Measurements from ENCODE around the gene ADAMTS19.

The ADAMTS19 gene

DNA sequence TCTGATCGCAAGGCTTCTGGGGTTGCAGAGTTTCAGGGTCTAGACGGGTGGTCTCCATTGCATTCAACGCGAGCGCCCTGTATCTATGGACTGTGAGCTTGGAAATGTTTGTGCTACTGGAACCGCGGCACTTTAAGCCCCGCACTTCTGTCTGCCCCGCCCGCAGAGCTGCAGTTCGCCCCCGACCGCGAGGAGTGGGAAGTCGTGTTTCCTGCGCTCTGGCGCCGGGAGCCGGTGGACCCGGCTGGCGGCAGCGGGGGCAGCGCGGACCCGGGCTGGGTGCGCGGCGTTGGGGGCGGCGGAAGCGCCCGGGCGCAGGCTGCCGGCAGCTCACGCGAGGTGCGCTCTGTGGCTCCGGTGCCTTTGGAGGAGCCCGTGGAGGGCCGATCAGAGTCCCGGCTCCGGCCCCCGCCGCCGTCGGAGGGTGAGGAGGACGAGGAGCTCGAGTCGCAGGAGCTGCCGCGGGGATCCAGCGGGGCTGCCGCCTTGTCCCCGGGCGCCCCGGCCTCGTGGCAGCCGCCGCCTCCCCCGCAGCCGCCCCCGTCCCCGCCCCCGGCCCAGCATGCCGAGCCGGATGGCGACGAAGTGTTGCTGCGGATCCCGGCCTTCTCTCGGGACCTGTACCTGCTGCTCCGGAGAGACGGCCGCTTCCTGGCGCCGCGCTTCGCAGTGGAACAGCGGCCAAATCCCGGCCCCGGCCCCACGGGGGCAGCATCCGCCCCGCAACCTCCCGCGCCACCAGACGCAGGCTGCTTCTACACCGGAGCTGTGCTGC, 1.0 kb downstream of the ADAMTS19 start:
- no peak overlapping the region for H3K4me3 ChIP-seq (ENCODE audit: low read depth, low read length, poor library complexity, severe bottlenecking)
- H3K4me1 ChIP-seq (ENCODE audit: insufficient read depth, low read length, severe bottlenecking) = peaks cover 30% of the 10 kb centered on the region
- TF ChIP-seq EZH2 (IDR thresholded peaks at IDR 0.05; ENCODE audit: borderline replicate concordance, low read length) (no peak), CTCF (IDR thresholded peaks at IDR 0.05; ENCODE audit: low read length) (no peak)
- no peak overlapping the region for H2AFZ ChIP-seq (ENCODE audit: low read length)
- no peak overlapping the region for H3K9ac ChIP-seq (ENCODE audit: low read length)
- H3K4me2 ChIP-seq (ENCODE audit: low read length) = no peak overlapping the region
- H3K9me2 ChIP-seq (ENCODE audit: low read depth, low read length) = no peaks in the 10 kb centered on the region
- H4K20me1 ChIP-seq (ENCODE audit: insufficient read depth, low read length) = no peaks in the 10 kb centered on the region
- H3K27ac ChIP-seq (ENCODE audit: low read depth, low read length, poor library complexity, severe bottlenecking) = no peak overlapping the region
- H3K79me2 ChIP-seq (ENCODE audit: insufficient read depth, low read length) = no peaks in the 10 kb centered on the region
- H3K36me3 ChIP-seq (ENCODE audit: insufficient read depth, low read length) = no peaks in the 10 kb centered on the region
- no peaks in the 10 kb centered on the region for H3F3A ChIP-seq (ENCODE audit: insufficient read depth, low read length)
- no peaks in the 10 kb centered on the region; the same call in 1 of the 2 replicates for H3K9me3 ChIP-seq (ENCODE audit: low read length)
- H3K27me3 ChIP-seq (ENCODE audit: insufficient read depth, low read length) = no peaks in the 10 kb centered on the region

DNA sequence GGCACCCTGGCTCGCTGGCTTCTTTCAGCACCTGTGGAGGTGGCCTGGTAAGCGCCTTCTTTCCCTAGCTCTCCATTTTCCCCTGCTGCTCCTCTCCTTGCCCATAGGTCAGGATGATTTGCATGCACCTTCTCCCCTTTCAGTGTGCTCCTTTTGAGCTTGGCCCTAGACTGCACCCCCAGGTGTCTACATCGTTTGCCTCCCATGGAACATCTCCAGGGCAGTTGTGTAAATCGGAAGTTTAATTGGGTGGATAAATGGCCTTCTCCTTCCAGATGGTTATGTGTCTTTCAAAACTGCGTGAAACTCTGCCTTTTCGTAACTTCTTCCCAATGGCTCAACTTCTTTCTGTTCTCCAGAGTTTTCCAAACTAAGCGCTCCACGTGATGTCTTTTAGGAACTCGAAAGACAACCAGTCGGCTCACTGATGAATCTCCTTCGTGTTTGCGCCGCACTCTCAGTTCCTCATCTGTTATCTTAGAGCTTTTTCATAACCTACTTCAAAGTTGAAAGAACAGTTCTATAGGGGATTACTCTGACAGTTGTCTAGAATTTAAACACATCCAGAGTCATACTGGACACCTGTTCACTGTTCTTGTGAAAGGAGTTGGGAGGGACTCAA, 1.7 kb downstream of the ADAMTS19 start:
- H3K79me2 ChIP-seq (ENCODE audit: insufficient read depth, low read length) = no peaks in the 10 kb centered on the region
- H2AFZ ChIP-seq (ENCODE audit: low read length) = no peak overlapping the region
- H4K20me1 ChIP-seq (ENCODE audit: insufficient read depth, low read length) = no peaks in the 10 kb centered on the region
- H3F3A ChIP-seq (ENCODE audit: insufficient read depth, low read length) = no peaks in the 10 kb centered on the region
- H3K36me3 ChIP-seq (ENCODE audit: insufficient read depth, low read length) = no peaks in the 10 kb centered on the region
- H3K4me1 ChIP-seq (ENCODE audit: insufficient read depth, low read length, severe bottlenecking) = peaks cover 25% of the 10 kb centered on the region
- no peak overlapping the region for H3K4me2 ChIP-seq (ENCODE audit: low read length)
- H3K9ac ChIP-seq (ENCODE audit: low read length) = no peak overlapping the region
- no peak overlapping the region for H3K4me3 ChIP-seq (ENCODE audit: low read depth, low read length, poor library complexity, severe bottlenecking)
- no peaks in the 10 kb centered on the region for H3K9me2 ChIP-seq (ENCODE audit: low read depth, low read length)
- H3K27me3 ChIP-seq (ENCODE audit: insufficient read depth, low read length) = no peaks in the 10 kb centered on the region
- no peak overlapping the region for H3K27ac ChIP-seq (ENCODE audit: low read depth, low read length, poor library complexity, severe bottlenecking)
- no peaks in the 10 kb centered on the region; the same call in 1 of the 2 replicates for H3K9me3 ChIP-seq (ENCODE audit: low read length)
- TF ChIP-seq EZH2 (IDR thresholded peaks at IDR 0.05; ENCODE audit: borderline replicate concordance, low read length) (no peak), CTCF (IDR thresholded peaks at IDR 0.05; ENCODE audit: low read length) (no peak)

- Histone ChIP-seq H3K4me2 (ENCODE audit: low read length) (no peak overlapping the region), H3K27me3 (ENCODE audit: insufficient read depth, low read length) (no peaks in the 10 kb centered on the region), H3K79me2 (ENCODE audit: insufficient read depth, low read length) (no peaks in the 10 kb centered on the region), H3K4me1 (ENCODE audit: insufficient read depth, low read length, severe bottlenecking) (peaks cover 7% of the 10 kb centered on the region), H3K9me2 (ENCODE audit: low read depth, low read length) (no peaks in the 10 kb centered on the region), H3F3A (ENCODE audit: insufficient read depth, low read length) (no peaks in the 10 kb centered on the region), H3K27ac (ENCODE audit: low read depth, low read length, poor library complexity, severe bottlenecking) (no peak overlapping the region), H3K36me3 (ENCODE audit: insufficient read depth, low read length) (no peaks in the 10 kb centered on the region), H4K20me1 (ENCODE audit: insufficient read depth, low read length) (no peaks in the 10 kb centered on the region), H3K4me3 (ENCODE audit: low read depth, low read length, poor library complexity, severe bottlenecking) (no peak overlapping the region), H3K9me3 (ENCODE audit: low read length) (no peaks in the 10 kb centered on the region), H3K9ac (ENCODE audit: low read length) (no peak overlapping the region), H2AFZ (ENCODE audit: low read length) (0 out of 2 replicates have a peak overlapping the region, but pooled peaks have one; percentile 42)
- no peak for TF ChIP-seq CTCF (IDR thresholded peaks at IDR 0.05; ENCODE audit: low read length)
- no peak for TF ChIP-seq EZH2 (IDR thresholded peaks at IDR 0.05; ENCODE audit: borderline replicate concordance, low read length)
Measured at GRCh38 chr5:129465776-129466344, 5.8 kb downstream of the ADAMTS19 start.

Measured in OCI-LY1 (cell line).